ENCODE data around the gene AFAP1L1.

AFAP1L1 gene

GRCh38 chr5:149273237-149273636, 1.6 kb downstream of the AFAP1L1 start:
- Histone ChIP-seq H3K27me3 (ENCODE audit: insufficient read depth, low read depth) (no peaks in the 10 kb centered on the region), H3K9ac (no peak overlapping the region)

GRCh38 chr5:149273950-149274349, 2.3 kb downstream of the AFAP1L1 start:
- H2AFZ ChIP-seq (ENCODE audit: low read depth), result no peak overlapping the region
- no peaks in the 10 kb centered on the region for H3K36me3 ChIP-seq (ENCODE audit: insufficient read depth)
- no peak overlapping the region for H3K4me3 ChIP-seq (IDR thresholded peaks at IDR 0.05; ENCODE audit: insufficient read depth, low read depth, low read length)
- H3K4me1 ChIP-seq (ENCODE audit: low read depth, poor library complexity, severe bottlenecking), result no peaks in the 10 kb centered on the region
- no peak overlapping the region for H3K27ac ChIP-seq
- no peaks in the 10 kb centered on the region for H4K20me1 ChIP-seq (ENCODE audit: insufficient read depth)
- H3K9ac ChIP-seq, result no peak overlapping the region
- H3K79me2 ChIP-seq (ENCODE audit: insufficient read depth, low read depth), result no peaks in the 10 kb centered on the region
- TF ChIP-seq CTCF (conservative IDR thresholded peaks at IDR 0.05; ENCODE audit: low read depth, low read length), result no peak
- no peak overlapping the region for H3K4me2 ChIP-seq
- no peaks in the 10 kb centered on the region for H3K27me3 ChIP-seq (ENCODE audit: insufficient read depth, low read depth)

More at GRCh38 chr5:149273237-149273636, 1.6 kb downstream of the AFAP1L1 start:
- no peak overlapping the region for H3K27ac ChIP-seq
- no peaks in the 10 kb centered on the region for H3K79me2 ChIP-seq (ENCODE audit: insufficient read depth, low read depth)
- H4K20me1 ChIP-seq (ENCODE audit: insufficient read depth), result no peaks in the 10 kb centered on the region
- no peak overlapping the region for H3K4me2 ChIP-seq
- no peak overlapping the region for H2AFZ ChIP-seq (ENCODE audit: low read depth)
- no peak for TF ChIP-seq CTCF (conservative IDR thresholded peaks at IDR 0.05; ENCODE audit: low read depth, low read length)
- no peaks in the 10 kb centered on the region for H3K36me3 ChIP-seq (ENCODE audit: insufficient read depth)
- no peaks in the 10 kb centered on the region for H3K4me1 ChIP-seq (ENCODE audit: low read depth, poor library complexity, severe bottlenecking)
- H3K4me3 ChIP-seq (IDR thresholded peaks at IDR 0.05; ENCODE audit: insufficient read depth, low read depth, low read length), result no peak overlapping the region

- Histone ChIP-seq H3K27me3 (ENCODE audit: insufficient read depth, low read depth) (no peaks in the 10 kb centered on the region), H2AFZ (ENCODE audit: low read depth) (no peak overlapping the region), H3K9ac (no peak overlapping the region), H3K36me3 (ENCODE audit: insufficient read depth) (no peaks in the 10 kb centered on the region), H4K20me1 (ENCODE audit: insufficient read depth) (no peaks in the 10 kb centered on the region), H3K79me2 (ENCODE audit: insufficient read depth, low read depth) (no peaks in the 10 kb centered on the region), H3K4me3 (IDR thresholded peaks at IDR 0.05; ENCODE audit: insufficient read depth, low read depth, low read length) (no peak overlapping the region), H3K4me1 (ENCODE audit: low read depth, poor library complexity, severe bottlenecking) (no peaks in the 10 kb centered on the region), H3K4me2 (no peak overlapping the region), H3K27ac (no peak overlapping the region)
- TF ChIP-seq CTCF (conservative IDR thresholded peaks at IDR 0.05; ENCODE audit: low read depth, low read length), result no peak
These were observed 3.3 kb downstream of the AFAP1L1 start for GRCh38 chr5:149274939-149275338.

GRCh38 chr5:149277801-149278200, 6.1 kb downstream of the AFAP1L1 start:
- H2AFZ ChIP-seq (ENCODE audit: low read depth), result no peak overlapping the region
- H3K4me1 ChIP-seq (ENCODE audit: low read depth, poor library complexity, severe bottlenecking), result no peaks in the 10 kb centered on the region
- H3K4me2 ChIP-seq, result no peak overlapping the region
- no peak overlapping the region for H3K4me3 ChIP-seq (IDR thresholded peaks at IDR 0.05; ENCODE audit: insufficient read depth, low read depth, low read length)
- H4K20me1 ChIP-seq (ENCODE audit: insufficient read depth), result no peaks in the 10 kb centered on the region
- H3K27me3 ChIP-seq (ENCODE audit: insufficient read depth, low read depth), result no peaks in the 10 kb centered on the region
- H3K9ac ChIP-seq, result no peak overlapping the region
- no peak overlapping the region for H3K27ac ChIP-seq
- no peaks in the 10 kb centered on the region for H3K36me3 ChIP-seq (ENCODE audit: insufficient read depth)
- TF ChIP-seq CTCF (conservative IDR thresholded peaks at IDR 0.05; ENCODE audit: low read depth, low read length), result no peak
- no peaks in the 10 kb centered on the region for H3K79me2 ChIP-seq (ENCODE audit: insufficient read depth, low read depth)
